Measurements from ENCODE around the gene SPP1.

GRCh38 chr4:87962398-87963146 is 12.9 kb upstream of the SPP1 start:
- TF ChIP-seq POLR2AphosphoS5 (IDR thresholded peaks at IDR 0.05): no peak
- TF ChIP-seq EP300 (IDR thresholded peaks at IDR 0.05): no peak
- TF ChIP-seq CTCF (IDR thresholded peaks at IDR 0.05): no peak
- no peak for TF ChIP-seq POLR2A (IDR thresholded peaks at IDR 0.05)

Data from gastroesophageal sphincter (tissue), 3 donors.